GM19397 (cell line): ENCODE data around the gene LY6G6F.
A peak's percentile ranks its signal among the peaks of the same experiment; 100 is the strongest.

Source experiments
- ATAC-seq: cut with Tn5 transposase; IDR thresholded peaks from one replicate; pipeline ENCODE4 v1.9.1; 2021; ENCODE audit warnings: mild to moderate bottlenecking, moderate library complexity; ENCODE audit not compliant: unreplicated experiment

Gene LY6G6F

GRCh38 chr6:31737315-31737990 lies 30.8 kb downstream of the LY6G6F start:
- no peak for ATAC-seq

- ATAC-seq, result no peak
These were observed 31.6 kb downstream of the LY6G6F start for GRCh38 chr6:31737991-31738979.

DNA sequence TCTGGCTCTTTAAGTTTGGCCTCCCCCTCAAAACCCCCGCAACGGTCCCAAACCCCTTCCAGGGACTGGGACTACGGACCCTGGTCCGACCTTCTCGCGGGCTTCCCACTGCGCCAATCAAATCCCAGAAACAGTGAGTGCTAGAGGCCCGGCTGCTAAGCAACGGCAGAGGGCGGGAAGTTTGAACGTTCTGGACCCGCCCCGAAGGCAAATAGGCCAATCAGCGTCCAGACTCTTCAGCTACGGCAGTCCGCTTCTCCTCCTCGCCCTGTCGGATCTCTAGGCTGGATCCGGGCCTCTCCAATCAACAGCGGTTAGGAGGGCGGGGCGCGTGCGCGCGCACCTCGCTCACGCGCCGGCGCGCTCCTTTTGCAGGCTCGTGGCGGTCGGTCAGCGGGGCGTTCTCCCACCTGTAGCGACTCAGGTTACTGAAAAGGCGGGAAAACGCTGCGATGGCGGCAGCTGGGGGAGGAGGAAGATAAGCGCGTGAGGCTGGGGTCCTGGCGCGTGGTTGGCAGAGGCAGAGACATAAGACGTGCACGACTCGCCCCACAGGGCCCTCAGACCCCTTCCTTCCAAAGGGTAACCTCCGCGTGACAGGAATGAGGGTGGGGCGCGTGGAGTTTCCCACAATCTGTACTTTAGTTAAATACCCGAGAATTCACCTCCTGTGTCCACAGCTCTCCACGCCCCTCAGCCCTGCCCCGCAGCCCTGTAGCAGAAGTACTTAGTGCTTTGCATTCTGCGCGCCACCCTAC lies 33.2 kb downstream of the LY6G6F start, which contains the start of gene MSH5:
Gene MSH5, plus strand, starts transcription at position 367 of the 758 bp plus-strand sequence. CDS start 462 bp downstream, outside the sequence.
- peak; percentile 71 for ATAC-seq

- no peak for ATAC-seq
These were observed 33.9 kb downstream of the LY6G6F start for GRCh38 chr6:31740397-31741223.

- ATAC-seq, result no peak
These were observed 35.1 kb downstream of the LY6G6F start for GRCh38 chr6:31741815-31742214.

- no peak for ATAC-seq
These were observed 36.2 kb downstream of the LY6G6F start for GRCh38 chr6:31742894-31743293.

GRCh38 chr6:31744422-31744821 lies 37.8 kb downstream of the LY6G6F start:
- no peak for ATAC-seq

DNA sequence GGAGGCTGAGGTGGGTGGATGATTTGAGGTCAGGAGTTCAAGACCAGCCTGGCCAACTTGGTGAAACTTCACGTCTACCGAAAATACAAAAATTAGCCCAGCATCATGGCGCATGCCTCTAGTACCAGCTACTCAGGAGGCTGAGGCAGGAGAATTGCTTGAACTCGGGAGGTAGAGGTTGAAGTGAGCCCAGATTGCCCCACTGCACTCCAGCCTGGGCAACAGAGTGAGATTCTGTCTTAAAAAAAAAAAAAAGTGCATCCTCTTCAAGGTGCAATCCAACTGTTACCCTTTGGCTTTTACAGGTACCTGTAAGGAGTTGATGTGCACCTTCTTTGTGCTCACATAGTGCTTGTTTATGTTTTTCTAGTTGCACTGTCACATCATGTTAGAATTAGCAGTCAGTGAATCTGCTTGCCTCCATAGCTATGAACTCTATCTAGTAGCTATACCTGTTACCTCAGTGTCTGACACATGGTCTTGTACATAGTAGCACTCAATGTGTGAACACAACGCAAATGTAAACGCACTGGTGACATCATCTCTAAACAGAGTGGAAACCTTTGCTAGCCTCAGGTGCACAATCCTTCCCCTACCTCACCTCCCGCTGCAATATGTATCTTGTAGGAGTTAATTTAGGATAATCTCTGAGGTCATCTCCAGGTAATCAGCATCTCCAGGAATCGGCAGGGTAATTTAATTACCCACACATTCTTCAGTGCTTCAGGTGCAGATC lies 42.8 kb downstream of the LY6G6F start:
- ATAC-seq, result no peak

DNA sequence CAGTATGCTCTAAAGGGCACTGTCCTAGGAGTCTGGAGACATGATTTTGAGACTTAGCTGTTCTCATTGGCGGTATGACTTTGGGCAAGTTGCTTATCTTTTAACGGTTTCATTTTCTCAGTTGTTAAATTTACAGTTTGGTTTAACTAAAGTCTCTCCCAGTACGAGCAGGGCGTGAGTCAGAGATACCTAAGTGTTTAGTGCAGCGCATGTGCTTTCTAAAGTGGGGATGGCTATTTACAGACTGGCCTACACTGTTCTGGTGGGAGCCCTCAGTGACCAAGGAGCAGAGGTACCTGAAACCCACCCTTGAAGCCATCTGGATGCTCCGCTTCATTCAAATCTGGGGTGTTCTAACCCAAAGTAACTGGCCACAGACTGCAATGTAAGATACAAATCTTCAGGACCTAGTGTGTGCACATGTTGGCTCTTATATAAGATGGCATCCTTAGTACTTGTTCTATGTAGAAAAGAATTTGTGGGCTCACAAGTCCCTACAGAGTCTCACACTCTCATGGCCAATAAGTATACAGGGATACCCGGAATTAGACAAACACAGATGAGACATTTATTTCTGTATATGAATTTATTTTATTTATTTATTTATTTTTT lies 43.9 kb downstream of the LY6G6F start:
- no peak for ATAC-seq

DNA sequence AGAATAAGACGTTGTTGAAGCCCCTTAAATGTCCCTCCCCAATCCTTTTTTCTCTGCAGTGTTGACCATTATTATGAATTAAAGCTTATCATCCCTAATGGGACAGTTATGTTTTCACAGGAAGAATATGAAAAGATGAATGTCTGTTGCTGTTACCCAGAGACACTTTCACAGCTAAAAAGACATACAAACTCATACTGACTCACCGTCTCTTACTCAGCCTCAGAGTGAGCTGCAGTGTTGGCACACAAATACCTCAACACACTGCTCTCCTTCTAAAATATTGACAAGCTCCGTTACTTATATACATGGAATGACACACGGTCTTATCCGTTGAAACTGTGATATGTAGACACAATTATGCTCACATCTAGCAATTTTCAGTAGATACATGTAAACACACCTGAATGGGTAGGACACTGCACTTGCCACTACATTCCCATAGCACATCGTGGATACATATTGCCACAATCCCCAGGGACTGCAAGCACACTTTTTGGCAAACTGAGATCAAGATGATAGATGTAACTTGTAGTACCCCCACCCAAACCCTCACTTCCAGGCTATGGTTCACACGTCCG lies 46.2 kb downstream of the LY6G6F start:
- no peak for ATAC-seq

DNA sequence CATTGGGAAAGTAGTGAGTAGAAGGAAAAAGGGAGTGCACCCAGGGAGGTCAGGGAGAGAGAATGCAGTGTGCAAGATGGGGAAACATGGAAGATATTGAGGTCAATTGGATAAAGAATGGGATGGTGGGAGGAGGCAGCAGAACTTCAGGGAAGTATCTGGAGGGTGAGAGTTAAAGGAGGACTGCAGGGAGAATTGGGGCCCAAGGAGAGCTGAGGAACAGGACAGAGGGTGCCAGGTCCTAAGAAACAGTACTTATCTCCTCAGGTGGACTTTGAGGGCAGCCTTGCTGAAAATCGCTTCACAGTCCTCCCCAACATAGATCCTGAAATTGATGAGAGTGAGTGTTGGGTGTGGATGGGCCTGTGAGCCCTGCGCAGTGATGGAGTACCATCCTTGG lies 51.6 kb downstream of the LY6G6F start:
- no peak for ATAC-seq
